HG02798 (cell line): Measurements from ENCODE around the gene CPED1.

ENCODE experiments used
- ATAC-seq: cut with Tn5 transposase; IDR thresholded peaks from one replicate; pipeline ENCODE4 v1.9.1; 2021; ENCODE audit warnings: mild to moderate bottlenecking; ENCODE audit not compliant: unreplicated experiment, poor library complexity

Gene CPED1

DNA sequence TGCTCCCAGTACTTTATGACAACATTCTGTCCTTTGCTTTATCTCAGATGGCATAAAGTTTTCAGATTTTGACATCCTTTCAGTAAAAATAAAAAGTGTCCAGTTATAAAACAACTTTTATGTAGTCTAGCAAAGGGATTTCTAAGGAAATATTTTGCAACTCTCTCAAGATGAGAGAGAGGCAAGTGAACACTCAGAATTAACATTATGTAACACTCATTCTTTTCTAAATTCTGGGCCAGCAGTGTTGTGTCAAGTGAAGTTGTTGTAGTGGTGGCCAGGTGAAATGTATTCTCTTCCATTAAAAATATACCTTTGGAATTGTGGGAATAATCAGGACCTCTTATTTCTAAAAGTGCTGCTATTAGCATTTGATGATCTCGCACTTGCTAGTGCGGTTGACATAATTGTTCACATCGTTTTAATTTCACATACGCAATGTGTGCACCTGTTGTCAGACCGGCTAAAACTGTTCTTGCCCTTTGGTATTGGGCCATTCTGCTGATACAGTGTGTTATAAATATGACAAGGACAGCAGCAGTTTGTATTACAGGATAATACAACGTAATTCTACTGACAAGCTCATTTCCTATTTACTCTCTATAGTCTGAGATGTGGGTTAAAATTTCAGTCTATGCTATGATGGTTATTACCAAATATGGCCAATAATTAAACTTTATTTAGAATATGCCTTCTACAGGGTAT lies 23.8 kb downstream of the CPED1 start:
- no peak for ATAC-seq

DNA sequence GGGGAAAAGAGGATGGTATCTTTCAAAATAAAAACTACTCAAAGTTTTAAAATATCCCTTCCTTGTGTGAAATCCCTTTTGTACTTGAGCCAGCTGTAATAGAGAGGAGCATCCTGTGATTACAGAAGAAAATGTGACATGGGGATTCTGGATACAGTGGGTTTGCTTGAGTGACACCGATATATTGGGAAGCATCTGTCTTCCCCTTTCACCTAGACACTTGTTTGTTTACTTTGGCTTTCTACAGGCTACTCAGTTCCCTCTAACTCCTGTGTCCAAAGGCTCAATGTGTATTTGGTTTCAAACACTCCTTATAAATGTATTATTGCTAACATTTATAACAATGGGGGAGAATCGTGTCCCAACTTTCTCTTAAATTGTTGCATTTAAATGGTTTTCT lies 24.4 kb downstream of the CPED1 start:
- ATAC-seq = no peak

DNA sequence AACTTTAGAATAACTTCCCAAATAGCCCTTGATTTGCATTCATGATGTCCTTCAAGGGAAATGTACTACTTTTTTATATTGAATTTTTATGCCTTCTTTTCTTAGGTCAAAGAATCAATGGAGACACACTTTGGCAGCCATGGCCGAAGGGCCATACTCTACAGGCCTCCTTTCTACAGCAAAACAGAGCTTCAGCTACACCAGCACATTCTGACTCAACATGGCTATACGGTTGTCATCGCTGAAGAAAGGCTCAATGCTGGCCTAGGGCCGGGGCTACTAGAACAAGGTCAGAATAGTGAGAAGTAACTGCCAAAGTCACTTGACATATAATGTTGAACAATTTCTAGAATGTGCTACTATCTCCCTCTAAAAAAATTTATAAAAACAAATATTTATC lies 27.0 kb downstream of the CPED1 start:
- ATAC-seq = no peak

DNA sequence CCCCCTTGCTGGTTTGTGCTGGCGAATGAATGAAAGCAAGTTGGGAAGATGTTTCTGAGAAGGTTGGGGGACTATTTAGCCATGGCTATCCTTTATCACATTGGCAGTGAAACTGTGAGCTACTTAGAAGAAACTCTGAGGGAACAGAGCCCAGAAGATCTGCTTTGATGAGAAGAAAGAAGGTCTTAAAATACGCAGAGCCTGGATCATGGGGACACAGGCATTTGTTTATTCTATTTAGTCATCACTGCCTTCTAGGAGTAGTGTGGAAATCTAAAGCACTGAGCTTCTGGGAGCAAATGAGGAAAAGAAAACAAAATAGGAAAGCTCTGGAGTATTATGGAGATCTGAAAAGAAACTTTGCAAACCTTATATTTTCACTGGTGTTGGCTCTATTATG lies 28.5 kb downstream of the CPED1 start:
- no peak for ATAC-seq

DNA sequence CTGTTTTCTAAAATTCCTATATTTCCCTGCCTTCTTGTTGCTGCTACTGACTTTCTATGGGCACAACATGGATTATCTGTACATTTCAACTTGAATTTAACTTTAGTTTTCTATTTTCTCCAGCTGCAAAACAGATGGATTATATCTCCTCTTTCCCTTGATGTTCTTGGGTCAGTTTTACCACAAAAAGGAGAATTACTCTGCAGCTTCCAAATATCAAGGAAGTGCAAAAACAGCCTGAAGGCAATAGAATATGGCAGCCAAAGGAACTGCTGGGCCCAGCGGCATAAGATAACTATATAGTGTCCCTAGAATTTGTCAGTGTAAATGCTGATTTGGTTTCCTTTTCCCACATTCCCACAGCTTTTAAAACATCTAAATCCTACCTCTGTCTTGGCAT lies 29.1 kb downstream of the CPED1 start:
- ATAC-seq = no peak

DNA sequence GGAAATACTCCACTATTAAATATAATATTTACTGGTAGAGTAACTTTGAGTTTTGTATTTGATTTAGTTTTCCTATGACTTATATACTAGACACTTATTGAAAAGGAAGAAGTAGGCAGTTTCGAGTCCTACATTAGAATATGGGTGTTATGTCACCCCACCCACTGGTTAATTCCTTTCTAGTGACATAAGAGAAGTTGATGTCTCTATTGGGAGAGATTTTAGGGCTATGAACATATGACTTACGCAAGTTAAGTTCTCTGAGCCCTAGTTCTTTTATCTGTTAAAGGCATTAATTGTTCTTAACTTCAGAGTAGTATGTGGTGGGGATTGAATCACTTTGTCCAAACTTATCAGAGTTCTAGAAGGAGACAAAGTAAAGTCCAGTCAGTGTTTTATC lies 30.5 kb downstream of the CPED1 start:
- ATAC-seq = peak; percentile 33

DNA sequence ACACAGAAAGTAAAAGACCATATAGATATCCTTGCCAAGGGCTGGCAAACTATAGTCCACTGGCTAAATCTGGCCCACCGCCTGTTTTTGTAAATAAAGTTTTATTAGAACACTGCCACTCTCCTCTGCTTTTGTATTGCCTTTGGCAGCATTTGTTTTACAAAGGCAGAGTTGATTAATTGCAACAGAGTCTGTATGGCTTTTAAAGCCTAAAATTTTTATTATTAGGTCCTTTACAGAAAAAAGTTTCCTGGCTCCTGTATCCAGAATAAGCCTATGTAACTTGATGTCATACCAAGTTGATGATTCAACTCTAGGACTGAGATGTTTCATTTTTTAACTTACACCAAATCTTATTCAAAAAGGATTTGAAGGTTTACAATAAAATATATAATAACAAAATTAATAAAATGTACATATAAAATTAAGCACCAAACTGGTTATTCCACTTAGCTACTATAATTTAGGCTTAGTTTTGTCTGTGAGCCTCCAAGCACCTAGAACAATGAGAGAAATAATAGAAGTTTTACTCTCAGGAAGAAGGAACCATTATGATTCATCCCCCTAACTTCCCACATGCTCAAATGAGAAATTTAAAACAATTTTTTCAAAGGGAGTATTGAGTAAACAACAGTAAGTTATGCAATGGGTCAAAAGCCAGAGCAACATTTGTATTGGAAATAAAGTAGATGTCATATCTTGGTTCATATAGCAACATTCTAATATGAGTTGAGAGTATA lies 31.9 kb downstream of the CPED1 start:
- ATAC-seq = no peak

DNA sequence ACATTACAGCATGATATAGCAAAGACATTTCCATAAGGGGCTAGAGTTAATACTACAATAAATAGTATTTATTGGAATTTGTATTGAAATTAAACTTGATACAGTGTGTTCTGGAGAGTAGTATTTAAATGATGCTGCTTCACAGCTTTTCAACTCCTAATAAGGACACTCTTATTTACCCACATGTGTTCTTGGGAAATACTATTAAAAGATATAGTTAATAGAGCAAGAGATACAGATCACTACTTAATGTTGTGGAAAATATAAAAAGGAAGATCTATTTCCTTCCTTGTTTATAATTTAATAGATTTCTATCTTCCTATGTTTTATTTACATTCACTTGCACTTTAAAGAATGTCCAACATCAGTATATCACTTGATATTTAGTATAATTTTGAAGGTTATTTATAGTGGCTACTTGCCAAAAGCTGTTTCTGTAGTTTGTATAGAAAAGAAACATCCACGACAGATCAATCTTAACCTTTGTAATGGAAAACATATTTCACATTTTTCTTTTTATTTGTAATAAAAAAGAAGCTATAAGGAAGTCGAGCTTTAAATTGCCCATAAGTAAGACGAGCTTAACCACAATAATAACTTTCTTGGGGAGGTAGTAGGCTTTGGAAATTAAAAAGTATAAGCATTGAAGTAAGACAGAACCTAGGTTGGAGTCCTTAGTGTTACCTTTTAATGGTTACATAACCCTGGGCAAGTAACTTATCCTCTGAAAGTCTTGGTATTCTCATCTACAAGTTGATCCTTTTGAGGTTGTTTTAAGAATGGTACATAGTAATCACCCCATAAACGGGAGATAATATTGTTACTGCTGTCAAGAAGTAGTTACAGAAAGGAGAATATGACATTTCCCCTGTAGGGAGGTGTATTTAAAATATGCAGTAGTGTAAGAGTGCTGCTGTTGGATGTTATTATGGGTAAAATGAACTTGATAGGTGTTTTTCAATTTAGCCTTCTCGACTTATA lies 32.8 kb downstream of the CPED1 start:
- no peak for ATAC-seq

DNA sequence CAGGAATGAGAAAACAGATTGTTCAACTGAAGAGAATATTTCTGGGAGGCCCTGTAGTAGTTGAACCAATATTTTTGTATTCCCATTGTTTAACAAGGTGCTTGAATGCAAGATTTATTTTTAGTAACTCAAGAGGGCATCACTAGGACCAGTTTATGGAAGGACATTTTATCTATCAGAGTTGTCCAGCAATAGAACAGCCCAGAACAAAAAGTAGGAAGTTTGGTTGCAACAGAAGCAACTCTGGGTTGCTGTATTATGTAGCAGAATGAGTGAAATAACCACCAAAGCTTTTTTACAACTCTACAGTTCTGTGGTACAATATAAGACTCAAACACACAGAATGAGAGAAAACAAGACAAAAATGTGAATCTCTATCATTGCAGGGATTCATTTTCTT lies 34.7 kb downstream of the CPED1 start:
- ATAC-seq = no peak

DNA sequence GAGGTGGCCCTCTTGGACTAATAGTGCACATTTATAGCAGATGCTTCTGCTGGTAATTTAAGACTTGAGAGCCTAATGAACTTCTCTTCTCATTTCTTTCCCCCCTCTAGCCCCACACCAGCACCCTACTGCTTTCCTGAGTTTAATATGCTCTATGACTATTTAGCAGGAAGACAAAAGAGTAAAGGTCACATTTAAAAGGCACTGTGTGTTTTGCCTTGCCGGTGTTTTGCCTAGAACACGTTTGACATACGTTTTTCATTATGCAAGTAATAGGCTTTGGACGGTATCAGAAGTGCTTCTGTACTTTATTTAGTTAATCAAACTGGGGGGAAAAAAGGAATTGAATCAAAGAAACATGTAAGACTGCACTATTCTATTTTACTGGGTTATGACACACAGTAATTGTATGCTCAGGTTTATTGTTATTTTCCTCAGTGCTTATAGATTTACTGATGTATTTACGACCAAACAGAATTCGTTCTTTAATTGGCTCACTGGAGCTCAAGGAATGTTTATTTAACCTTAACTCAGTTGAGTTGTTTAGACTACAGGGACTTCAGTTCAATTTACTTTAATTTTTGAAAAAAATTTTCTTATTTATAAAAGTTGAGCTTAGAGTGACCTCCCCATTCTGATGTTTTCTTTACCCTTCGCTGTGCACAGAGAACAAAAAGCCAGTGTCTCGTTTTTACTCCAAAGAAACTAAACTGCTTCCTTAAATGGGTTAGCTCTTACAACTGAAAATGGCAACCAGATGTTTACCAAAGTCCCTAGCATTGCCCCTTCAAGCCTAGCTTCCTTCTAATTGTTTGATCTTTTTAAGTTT lies 35.4 kb downstream of the CPED1 start:
- ATAC-seq = no peak

DNA sequence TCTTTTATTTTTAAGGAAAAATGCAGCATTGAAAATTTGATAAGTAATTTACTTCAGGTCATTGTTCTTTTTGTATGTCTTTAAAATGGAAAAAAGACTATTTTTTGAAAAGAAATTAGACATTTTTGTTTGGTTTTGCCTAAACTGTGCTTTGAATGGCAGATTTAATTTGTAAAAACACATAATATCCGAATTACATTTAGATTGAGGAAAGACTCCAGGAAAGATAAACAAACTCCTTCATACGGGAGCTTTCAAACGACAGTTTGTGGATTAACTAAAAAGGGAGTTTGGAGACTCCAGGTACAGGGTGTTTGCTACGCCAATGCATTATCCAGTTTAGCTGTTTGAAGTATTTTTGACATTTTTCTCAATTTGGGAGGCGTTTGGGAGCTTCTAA lies 36.1 kb downstream of the CPED1 start:
- ATAC-seq = no peak

DNA sequence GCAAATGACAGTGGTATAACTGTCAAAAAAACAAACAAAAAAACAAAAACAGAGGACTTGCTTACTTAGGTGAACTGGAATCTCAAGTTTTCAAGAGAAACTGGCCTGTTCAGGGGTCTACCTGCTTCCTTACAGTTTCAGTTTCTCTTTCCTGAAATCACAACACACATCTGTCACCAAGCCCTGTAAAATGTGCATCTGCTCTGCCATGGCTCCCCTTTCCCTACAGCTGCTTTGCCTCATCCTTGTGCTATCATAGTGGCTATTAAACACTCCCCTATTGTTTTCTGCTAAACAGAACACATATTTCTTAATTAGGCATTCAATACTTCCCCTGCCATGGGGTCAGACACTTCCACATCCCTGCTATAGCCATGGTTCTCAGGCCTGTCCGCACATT lies 37.6 kb downstream of the CPED1 start:
- no peak for ATAC-seq

DNA sequence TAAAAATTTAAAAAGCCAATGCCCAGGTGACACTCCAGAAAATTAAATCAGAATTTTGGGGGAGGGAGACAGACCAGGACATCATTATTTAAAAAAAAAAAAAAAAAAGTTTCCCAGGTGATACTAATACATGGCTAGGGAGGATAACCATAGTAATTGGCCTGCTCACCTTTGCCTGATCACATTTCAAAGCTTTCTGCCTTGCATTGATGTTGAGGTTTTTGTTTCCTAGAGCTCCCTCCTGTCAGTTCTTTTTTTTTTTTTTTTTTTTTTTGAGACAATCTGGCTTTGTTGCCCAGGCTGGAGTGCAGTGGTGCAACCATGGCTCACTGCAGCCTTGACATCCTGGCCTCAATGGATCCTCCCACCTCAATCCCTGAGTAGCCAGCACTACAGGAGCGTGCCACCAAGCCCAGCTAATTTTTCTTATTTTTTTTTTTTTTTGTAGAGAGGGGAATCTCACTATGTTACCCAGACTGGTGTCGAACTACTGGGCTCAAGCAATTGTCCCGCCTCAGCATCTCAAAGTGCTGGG lies 38.1 kb downstream of the CPED1 start:
- ATAC-seq = no peak

DNA sequence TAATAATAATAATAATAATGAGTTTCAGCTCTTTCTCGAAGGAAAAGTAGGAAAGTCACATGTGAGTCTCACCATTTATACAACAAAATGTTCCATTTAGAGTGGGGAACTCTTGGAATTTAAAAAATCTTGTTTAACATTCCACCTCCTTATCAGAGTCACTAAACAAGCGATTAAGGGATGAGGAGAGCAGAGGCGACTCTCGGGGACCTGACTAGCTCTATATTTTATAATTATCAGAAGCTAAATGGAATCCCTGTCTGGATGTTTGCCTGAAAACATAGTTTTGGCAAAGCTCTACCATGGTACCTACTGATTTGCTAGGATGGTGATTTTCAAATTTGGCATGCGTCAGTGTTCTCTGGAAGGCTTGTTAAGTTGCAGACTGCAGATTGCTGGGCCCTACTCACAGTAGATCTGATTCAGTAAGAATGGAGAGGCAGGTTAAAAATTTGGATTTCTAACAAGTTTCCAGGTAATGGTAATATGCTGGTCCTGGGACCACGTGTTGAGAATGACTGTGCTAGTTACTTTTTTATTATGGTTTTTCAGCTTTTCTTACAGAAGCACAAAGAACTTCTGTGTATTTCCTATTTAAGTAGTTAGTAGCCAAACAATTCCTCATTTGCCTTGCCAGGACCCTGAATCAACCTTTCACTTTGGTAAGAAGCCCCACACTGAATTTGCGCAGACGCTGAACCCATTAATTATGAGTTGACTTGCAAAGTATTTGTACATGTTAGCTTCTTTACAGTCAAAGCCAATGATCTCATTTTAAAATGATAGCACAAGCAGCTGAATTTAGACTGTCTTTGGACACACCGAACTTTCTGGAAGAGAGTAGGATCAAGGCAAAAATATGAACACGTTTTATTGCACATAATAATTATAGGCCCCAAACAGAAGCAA lies 39.5 kb downstream of the CPED1 start:
- ATAC-seq = no peak

DNA sequence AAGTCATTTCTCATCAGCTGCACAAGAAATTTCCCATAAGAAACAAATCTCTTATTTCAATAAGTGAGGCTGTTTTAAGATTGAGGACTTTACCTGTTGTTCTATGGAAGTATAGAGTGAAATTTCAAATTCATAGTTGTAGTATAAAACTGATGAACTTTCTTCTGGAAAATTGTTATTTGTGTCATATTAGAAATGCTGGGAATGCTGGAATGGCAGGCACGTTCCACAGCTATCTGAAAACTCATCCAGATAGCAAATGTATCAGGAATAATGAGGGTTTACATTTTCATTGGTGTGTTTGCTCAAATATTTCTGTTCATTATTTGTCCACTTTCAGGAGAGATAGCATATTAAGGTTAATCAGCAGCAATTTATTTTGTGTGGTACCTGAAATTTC lies 40.8 kb downstream of the CPED1 start:
- ATAC-seq = no peak

DNA sequence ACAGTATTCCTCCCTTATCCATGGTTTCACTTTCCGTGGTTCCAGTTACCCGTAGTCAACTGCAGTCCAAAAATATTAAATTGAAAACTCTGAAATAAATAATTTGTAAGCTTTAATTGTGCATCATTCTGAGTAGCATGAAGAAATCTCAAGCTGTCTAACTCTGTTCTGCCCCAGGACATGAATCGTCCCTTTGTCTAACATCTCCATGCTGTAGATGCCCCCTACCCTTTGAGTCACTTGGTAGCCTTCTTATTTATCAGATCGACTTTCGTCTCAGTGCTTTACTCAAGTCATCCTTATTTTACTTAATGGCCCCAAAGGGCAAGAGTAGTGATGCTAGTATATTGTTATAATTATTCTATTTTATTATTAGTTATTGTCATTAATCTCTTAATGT lies 41.8 kb downstream of the CPED1 start:
- ATAC-seq = no peak

DNA sequence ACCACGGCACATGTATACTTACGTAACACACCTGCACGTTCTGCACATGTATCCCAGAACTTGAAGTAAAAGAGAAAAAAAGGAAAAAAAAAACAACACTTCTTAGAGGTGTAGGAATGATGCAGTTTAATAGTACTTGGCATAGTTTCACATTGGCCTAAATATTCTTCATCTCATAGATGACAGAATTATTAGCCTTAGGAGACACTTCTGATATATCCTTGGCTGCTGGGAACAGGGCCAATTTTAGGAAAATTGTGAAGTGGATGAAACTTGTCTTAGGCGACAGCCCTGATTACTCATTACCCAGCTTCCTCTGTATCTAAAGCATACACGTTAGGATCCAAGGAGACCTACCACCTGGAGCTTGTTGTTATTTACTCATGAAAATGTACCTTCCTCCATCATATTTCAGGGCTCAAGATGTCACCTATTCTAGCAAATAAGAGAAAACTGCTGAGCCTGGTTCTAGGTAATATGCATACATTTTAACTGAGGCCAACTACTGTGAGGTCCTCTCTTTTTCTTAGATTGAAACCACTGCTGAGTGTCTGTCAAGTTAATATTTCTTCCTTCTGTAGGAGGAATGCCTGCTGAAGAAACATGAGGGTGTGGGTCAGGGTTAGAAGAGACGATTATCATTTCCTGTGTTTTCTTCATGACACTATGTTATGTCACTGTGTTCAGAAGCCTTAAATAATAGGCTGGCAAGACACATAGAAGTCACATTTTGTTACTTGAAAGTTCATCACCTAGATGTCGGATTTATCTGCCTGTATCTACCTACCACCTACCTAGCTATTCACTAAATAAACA lies 44.3 kb downstream of the CPED1 start:
- no peak for ATAC-seq

DNA sequence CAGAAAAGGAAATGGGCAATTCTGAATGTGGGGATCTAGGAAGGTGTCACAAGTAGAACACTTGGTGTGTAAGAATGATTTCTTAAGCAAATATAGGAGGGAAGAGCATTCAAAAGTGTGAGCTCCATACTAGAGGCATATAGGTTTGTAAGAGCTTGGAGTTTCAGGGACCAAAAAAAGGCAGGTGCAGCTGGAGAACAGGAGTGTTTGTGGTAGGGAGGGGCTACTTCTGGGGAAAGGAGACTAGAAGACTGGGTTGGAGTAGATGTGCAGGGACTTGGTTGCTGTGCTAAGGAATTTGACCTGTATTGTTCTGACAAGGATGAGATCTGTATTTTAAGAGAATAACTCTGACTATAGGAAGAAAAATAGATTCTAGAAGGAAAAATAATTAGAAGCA lies 46.4 kb downstream of the CPED1 start:
- no peak for ATAC-seq
